HepG2 (cell line): ENCODE measurements around the gene KIZ. TPM values are rescaled to one million over a fixed set of nuclear protein-coding genes. Genes with fewer than 3 reads are reported as not detected.

ENCODE experiments used
- JUN ChIP-seq: sonication (generic); formaldehyde crosslinking; IDR thresholded peaks from 2 replicates; pipeline ENCODE4 v1.4.0; 2020; ENCODE audit warnings: mild to moderate bottlenecking, missing genetic modification reagents
- MBD4 ChIP-seq: IDR thresholded peaks from 2 replicates; pipeline ENCODE4 v1.6.1; 2012; ENCODE audit warnings: low read length, inconsistent platforms, borderline replicate concordance
- MEF2D ChIP-seq: sonication (generic); formaldehyde crosslinking; IDR thresholded peaks from 2 replicates; pipeline ENCODE4 v1.5.1; 2020; ENCODE audit warnings: mild to moderate bottlenecking, missing genetic modification reagents
- MTF2 ChIP-seq: sonication (generic); formaldehyde crosslinking; IDR thresholded peaks from 2 replicates; pipeline ENCODE4 v1.5.0; 2020; ENCODE audit warnings: missing genetic modification reagents, borderline replicate concordance
- RAD21 ChIP-seq: fragments of 450-650 bp; formaldehyde crosslinking; IDR thresholded peaks from 2 replicates; pipeline ENCODE4 v1.5.0; 2020; ENCODE audit warnings: mild to moderate bottlenecking
- ZC3H13 ChIP-seq: sonication (generic); formaldehyde crosslinking; IDR thresholded peaks from 2 replicates; pipeline ENCODE4 v1.8.1; 2023; ENCODE audit warnings: mild to moderate bottlenecking, missing genetic modification reagents, moderate library complexity
- ZNF20 ChIP-seq: sonication (generic); formaldehyde crosslinking; IDR thresholded peaks from 2 replicates; pipeline ENCODE4 v1.4.0; 2020; ENCODE audit warnings: mild to moderate bottlenecking, moderate library complexity, missing genetic modification reagents
- ZNF207 ChIP-seq: fragments of 450-650 bp; IDR thresholded peaks from 2 replicates; pipeline ENCODE4 v1.6.1; 2016; ENCODE audit warnings: antibody characterized with exemption, borderline replicate concordance
- ZNF660 ChIP-seq: sonication (generic); formaldehyde crosslinking; IDR thresholded peaks from 2 replicates; pipeline ENCODE4 v1.5.1; 2020; ENCODE audit warnings: mild to moderate bottlenecking, low read depth, missing genetic modification reagents, borderline replicate concordance
- polyA plus RNA-seq, 8 experiments: library from polyadenylated mRNA; depleted of rRNA in 3 of 8; stranded (reverse) in 7 of 8; unstranded in 1 of 8; fragments of >200 nt; fragmentation: Illumina TruSeq in 4 of 8; extraction: Trizol in 4 of 8; gene quantifications; 2 replicates each; pipeline versions ENCODE4 v1.2.1 to v1.2.3, GENCODE V29; 2011 to 2016; ENCODE audit warnings: low read depth in 4 of 8, missing spikeins in 1 of 8, mixed read lengths in 1 of 8; ENCODE audit not compliant: insufficient read depth in 1 of 8
- total RNA-seq, 5 experiments: library from RNA; depleted of rRNA; stranded (reverse); fragments of >200 nt; fragmentation: Illumina TruSeq; extraction: Trizol; gene quantifications; 2 replicates each; pipeline ENCODE4 v1.2.3, GENCODE V29; 2016; ENCODE audit warnings: low read depth in 1 of 5
- TF ChIP-seq, protein P1 (sequence below): IDR thresholded peaks from 2 replicates; pipeline ENCODE4 v1.6.1; 2016; ENCODE audit warnings: low read depth, missing genetic modification reagents, missing compliant biosample characterization
- TF ChIP-seq, protein P2 (sequence below): conservative IDR thresholded peaks from 2 replicates; pipeline ENCODE4 v1.6.1; 2018; ENCODE audit warnings: missing genetic modification reagents
- TF ChIP-seq, protein P3 (sequence below): sonication (generic); formaldehyde crosslinking; IDR thresholded peaks from 2 replicates; pipeline ENCODE4 v1.4.0; 2020; ENCODE audit warnings: missing genetic modification reagents
- TF ChIP-seq, protein P4 (sequence below): IDR thresholded peaks from 2 replicates; pipeline ENCODE4 v1.6.1; 2018; ENCODE audit warnings: missing genetic modification reagents
- TF ChIP-seq, protein P5 (sequence below): sonication (generic); formaldehyde crosslinking; IDR thresholded peaks from 2 replicates; pipeline ENCODE4 v1.4.0; 2020; ENCODE audit warnings: missing genetic modification reagents, borderline replicate concordance

KIZ gene
- total and polyA plus RNA-seq, 2 of the 13 experiments (the other 11 are each of a cell fraction or from before 2014, with no cell fraction given): 46.3 to 114 TPM

DNA sequence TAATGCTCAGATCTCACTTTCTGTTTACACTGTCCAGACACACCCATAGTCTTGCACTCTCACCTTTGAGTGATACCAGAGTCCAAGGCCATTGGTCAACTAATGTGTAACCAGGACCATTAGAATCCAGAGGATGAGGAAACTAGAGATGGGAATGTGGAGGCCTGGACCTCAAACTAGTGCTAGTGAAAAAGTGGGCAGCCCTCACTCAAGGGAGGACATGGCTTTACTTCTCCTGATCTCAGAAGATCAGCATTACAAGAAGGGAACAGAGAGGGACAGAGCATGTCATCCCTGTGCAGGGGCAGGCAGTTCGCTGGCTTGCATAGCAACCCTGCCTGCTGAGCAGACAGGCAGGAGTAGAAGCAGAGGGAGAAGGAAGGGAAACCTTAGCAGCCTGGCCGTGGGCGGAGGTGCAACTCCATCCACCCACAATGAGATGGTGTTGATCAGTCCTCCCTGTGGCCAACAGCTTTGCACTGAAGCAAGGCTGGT is 154.7 kb downstream of the KIZ start (continued):
- TF ChIP-seq ZC3H13 (no peak), MBD4 (no peak), JUN (CRISPR knock-in tag) (no peak), ZNF207 (no peak), RAD21 (CRISPR knock-in tag) (no peak), MEF2D (CRISPR knock-in tag) (peak; percentile 74; the same call in 1 of the 2 replicates), MTF2 (0 out of 2 replicates have a peak, but pooled peaks have one; percentile 47), ZNF660 (no peak), ZNF20 (no peak)
- TF ChIP-seq, protein P1, sequence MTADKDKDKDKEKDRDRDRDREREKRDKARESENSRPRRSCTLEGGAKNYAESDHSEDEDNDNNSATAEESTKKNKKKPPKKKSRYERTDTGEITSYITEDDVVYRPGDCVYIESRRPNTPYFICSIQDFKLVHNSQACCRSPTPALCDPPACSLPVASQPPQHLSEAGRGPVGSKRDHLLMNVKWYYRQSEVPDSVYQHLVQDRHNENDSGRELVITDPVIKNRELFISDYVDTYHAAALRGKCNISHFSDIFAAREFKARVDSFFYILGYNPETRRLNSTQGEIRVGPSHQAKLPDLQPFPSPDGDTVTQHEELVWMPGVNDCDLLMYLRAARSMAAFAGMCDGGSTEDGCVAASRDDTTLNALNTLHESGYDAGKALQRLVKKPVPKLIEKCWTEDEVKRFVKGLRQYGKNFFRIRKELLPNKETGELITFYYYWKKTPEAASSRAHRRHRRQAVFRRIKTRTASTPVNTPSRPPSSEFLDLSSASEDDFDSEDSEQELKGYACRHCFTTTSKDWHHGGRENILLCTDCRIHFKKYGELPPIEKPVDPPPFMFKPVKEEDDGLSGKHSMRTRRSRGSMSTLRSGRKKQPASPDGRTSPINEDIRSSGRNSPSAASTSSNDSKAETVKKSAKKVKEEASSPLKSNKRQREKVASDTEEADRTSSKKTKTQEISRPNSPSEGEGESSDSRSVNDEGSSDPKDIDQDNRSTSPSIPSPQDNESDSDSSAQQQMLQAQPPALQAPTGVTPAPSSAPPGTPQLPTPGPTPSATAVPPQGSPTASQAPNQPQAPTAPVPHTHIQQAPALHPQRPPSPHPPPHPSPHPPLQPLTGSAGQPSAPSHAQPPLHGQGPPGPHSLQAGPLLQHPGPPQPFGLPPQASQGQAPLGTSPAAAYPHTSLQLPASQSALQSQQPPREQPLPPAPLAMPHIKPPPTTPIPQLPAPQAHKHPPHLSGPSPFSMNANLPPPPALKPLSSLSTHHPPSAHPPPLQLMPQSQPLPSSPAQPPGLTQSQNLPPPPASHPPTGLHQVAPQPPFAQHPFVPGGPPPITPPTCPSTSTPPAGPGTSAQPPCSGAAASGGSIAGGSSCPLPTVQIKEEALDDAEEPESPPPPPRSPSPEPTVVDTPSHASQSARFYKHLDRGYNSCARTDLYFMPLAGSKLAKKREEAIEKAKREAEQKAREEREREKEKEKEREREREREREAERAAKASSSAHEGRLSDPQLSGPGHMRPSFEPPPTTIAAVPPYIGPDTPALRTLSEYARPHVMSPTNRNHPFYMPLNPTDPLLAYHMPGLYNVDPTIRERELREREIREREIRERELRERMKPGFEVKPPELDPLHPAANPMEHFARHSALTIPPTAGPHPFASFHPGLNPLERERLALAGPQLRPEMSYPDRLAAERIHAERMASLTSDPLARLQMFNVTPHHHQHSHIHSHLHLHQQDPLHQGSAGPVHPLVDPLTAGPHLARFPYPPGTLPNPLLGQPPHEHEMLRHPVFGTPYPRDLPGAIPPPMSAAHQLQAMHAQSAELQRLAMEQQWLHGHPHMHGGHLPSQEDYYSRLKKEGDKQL (CRISPR knock-in tag): no peak
- TF ChIP-seq, protein P2, sequence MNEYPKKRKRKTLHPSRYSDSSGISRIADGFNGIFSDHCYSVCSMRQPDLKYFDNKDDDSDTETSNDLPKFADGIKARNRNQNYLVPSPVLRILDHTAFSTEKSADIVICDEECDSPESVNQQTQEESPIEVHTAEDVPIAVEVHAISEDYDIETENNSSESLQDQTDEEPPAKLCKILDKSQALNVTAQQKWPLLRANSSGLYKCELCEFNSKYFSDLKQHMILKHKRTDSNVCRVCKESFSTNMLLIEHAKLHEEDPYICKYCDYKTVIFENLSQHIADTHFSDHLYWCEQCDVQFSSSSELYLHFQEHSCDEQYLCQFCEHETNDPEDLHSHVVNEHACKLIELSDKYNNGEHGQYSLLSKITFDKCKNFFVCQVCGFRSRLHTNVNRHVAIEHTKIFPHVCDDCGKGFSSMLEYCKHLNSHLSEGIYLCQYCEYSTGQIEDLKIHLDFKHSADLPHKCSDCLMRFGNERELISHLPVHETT (CRISPR knock-in tag): no peak
- TF ChIP-seq, protein P3, sequence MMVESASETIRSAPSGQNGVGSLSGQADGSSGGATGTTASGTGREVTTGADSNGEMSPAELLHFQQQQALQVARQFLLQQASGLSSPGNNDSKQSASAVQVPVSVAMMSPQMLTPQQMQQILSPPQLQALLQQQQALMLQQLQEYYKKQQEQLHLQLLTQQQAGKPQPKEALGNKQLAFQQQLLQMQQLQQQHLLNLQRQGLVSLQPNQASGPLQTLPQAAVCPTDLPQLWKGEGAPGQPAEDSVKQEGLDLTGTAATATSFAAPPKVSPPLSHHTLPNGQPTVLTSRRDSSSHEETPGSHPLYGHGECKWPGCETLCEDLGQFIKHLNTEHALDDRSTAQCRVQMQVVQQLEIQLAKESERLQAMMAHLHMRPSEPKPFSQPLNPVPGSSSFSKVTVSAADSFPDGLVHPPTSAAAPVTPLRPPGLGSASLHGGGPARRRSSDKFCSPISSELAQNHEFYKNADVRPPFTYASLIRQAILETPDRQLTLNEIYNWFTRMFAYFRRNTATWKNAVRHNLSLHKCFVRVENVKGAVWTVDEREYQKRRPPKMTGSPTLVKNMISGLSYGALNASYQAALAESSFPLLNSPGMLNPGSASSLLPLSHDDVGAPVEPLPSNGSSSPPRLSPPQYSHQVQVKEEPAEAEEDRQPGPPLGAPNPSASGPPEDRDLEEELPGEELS (CRISPR knock-in tag): 0 out of 2 replicates have a peak, but pooled peaks have one; percentile 21
- TF ChIP-seq, protein P4, sequence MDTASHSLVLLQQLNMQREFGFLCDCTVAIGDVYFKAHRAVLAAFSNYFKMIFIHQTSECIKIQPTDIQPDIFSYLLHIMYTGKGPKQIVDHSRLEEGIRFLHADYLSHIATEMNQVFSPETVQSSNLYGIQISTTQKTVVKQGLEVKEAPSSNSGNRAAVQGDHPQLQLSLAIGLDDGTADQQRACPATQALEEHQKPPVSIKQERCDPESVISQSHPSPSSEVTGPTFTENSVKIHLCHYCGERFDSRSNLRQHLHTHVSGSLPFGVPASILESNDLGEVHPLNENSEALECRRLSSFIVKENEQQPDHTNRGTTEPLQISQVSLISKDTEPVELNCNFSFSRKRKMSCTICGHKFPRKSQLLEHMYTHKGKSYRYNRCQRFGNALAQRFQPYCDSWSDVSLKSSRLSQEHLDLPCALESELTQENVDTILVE (CRISPR knock-in tag): 0 out of 2 replicates have a peak, but pooled peaks have one; percentile 27
- TF ChIP-seq, protein P5, sequence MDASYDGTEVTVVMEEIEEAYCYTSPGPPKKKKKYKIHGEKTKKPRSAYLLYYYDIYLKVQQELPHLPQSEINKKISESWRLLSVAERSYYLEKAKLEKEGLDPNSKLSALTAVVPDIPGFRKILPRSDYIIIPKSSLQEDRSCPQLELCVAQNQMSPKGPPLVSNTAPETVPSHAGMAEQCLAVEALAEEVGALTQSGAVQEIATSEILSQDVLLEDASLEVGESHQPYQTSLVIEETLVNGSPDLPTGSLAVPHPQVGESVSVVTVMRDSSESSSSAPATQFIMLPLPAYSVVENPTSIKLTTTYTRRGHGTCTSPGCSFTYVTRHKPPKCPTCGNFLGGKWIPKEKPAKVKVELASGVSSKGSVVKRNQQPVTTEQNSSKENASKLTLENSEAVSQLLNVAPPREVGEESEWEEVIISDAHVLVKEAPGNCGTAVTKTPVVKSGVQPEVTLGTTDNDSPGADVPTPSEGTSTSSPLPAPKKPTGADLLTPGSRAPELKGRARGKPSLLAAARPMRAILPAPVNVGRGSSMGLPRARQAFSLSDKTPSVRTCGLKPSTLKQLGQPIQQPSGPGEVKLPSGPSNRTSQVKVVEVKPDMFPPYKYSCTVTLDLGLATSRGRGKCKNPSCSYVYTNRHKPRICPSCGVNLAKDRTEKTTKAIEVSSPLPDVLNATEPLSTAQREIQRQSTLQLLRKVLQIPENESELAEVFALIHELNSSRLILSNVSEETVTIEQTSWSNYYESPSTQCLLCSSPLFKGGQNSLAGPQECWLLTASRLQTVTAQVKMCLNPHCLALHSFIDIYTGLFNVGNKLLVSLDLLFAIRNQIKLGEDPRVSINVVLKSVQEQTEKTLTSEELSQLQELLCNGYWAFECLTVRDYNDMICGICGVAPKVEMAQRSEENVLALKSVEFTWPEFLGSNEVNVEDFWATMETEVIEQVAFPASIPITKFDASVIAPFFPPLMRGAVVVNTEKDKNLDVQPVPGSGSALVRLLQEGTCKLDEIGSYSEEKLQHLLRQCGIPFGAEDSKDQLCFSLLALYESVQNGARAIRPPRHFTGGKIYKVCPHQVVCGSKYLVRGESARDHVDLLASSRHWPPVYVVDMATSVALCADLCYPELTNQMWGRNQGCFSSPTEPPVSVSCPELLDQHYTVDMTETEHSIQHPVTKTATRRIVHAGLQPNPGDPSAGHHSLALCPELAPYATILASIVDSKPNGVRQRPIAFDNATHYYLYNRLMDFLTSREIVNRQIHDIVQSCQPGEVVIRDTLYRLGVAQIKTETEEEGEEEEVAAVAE: 0 out of 2 replicates have a peak, but pooled peaks have one; percentile 9
